ENCODE measurements around the gene SKA1.
"Not testable (repeated sequence)": the region's sequence is repeated elsewhere in the genome, so short reads cannot be mapped to it uniquely, and the experiment has no call there.

Gene SKA1

DNA sequence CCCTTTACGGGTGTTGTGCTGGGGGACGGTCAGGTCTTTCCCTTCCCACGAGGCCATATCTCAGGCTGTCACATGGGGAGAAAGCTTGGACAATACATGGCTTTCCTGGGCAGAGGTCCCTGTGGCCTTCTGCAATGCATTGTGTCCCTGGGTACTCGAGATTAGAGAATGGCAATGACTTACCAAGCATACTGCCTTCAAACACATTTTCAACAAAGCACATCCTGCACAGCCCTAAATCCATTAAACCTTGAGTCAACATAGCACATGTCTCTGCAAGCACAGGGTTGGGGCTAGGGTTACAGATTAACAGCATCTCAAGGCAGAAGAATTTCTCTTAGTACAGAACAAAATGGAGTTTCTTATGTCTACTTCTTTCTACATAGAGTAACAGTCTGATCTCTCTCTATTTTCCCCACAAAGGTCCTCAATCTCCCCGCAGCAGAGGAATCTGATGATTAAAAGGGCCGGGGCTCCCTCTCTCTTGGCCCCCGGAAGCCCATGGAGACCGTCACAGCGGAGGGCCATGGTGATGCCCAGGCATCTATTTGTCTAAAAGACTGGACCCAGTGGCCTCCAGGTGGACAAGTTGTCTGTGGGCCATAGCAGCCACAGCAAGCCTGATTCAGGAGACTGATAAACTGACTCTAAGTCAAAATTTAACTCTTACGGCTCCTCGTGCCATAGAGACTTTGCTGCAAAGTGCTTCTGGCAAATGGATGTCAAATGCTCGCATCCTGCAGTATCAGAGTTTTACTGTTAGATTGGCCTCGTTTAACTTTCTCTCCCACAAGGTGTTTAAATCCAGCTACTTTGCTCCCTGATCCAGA lies 30.1 kb downstream of the SKA1 start:
- not testable (repeated sequence) for H3K4me1 ChIP-seq (ENCODE audit: control insufficient read depth in 2 of 2, insufficient read depth in 2 of 2, low read length in 2 of 2); H3K9ac ChIP-seq (ENCODE audit: low read depth in 1 of 2, low read length in 2 of 2); H3K36me3 ChIP-seq (ENCODE audit: control insufficient read depth in 2 of 2, insufficient read depth in 2 of 2, low read length in 2 of 2); H3K9me3 ChIP-seq (ENCODE audit: control insufficient read depth in 2 of 2, low read length in 2 of 2); H3K27ac ChIP-seq (ENCODE audit: low read depth in 2 of 2, low read length in 2 of 2); H3K27me3 ChIP-seq (ENCODE audit: control insufficient read depth in 2 of 2, insufficient read depth in 2 of 2, low read length in 2 of 2); H3K4me3 ChIP-seq (ENCODE audit: low read length in 2 of 2)

DNA sequence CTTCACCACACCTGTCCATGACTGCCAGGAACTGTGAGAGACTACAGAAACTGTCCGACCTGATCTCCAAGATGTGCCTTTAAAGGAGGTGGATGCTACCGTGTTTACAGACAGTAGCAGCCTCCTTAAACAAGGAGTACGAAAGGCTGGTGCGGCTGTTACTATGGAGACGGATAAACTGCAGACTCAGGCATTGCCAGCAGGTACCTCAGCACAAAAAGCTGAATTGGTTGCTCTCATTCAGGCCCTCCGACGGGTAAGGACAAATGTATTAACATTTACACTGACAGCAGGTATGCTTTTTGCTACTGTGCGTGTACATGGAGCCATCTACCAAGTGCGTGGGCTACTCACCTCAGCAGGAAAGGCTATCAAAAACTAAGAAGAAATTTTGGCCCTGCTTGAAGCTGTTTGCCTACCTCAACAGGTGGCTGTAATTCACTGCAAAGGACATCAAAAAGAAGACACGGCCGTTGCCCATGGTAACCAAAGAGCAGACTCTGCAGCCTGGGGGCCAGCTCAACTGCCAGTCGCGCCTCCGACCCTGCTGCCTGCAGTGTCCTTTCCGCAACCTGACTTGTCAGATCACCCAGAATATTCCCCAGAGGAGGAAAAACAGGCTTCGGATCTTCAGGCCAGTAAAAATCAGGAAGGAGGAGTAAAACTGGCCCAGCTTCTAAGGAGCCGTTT lies 30.9 kb downstream of the SKA1 start:
- Histone ChIP-seq H3K36me3 (ENCODE audit: control insufficient read depth in 2 of 2, insufficient read depth in 2 of 2, low read length in 2 of 2) (no peaks in the 10 kb centered on the region), H3K27ac (ENCODE audit: low read depth in 2 of 2, low read length in 2 of 2) (no peak overlapping the region), H3K9ac (ENCODE audit: low read depth in 1 of 2, low read length in 2 of 2) (no peak overlapping the region), H3K4me1 (ENCODE audit: control insufficient read depth in 2 of 2, insufficient read depth in 2 of 2, low read length in 2 of 2) (peaks cover 3 to 4% of the 10 kb centered on the region in 2 donors), H3K4me3 (ENCODE audit: low read length in 2 of 2) (no peak overlapping the region), H3K27me3 (ENCODE audit: control insufficient read depth in 2 of 2, insufficient read depth in 2 of 2, low read length in 2 of 2) (peaks cover 0 to 1% of the 10 kb centered on the region in 2 donors), H3K9me3 (ENCODE audit: control insufficient read depth in 2 of 2, low read length in 2 of 2) (no peaks in the 10 kb centered on the region)

GRCh38 chr18:50409236-50409635 lies 34.4 kb downstream of the SKA1 start:
- H3K9ac ChIP-seq (ENCODE audit: low read depth in 1 of 2, low read length in 2 of 2) = no peak overlapping the region
- H3K4me3 ChIP-seq (ENCODE audit: low read length in 2 of 2) = no peak overlapping the region
- H3K36me3 ChIP-seq (ENCODE audit: control insufficient read depth in 2 of 2, insufficient read depth in 2 of 2, low read length in 2 of 2) = no peaks in the 10 kb centered on the region
- peaks cover 3 to 4% of the 10 kb centered on the region in 2 donors for H3K4me1 ChIP-seq (ENCODE audit: control insufficient read depth in 2 of 2, insufficient read depth in 2 of 2, low read length in 2 of 2)
- no peak overlapping the region for H3K27ac ChIP-seq (ENCODE audit: low read depth in 2 of 2, low read length in 2 of 2)
- H3K27me3 ChIP-seq (ENCODE audit: control insufficient read depth in 2 of 2, insufficient read depth in 2 of 2, low read length in 2 of 2) = peaks cover 0 to 1% of the 10 kb centered on the region in 2 donors
- no peaks in the 10 kb centered on the region for H3K9me3 ChIP-seq (ENCODE audit: control insufficient read depth in 2 of 2, low read length in 2 of 2)

GRCh38 chr18:50410008-50410407 lies 35.2 kb downstream of the SKA1 start:
- H3K36me3 ChIP-seq (ENCODE audit: control insufficient read depth in 2 of 2, insufficient read depth in 2 of 2, low read length in 2 of 2) = no peaks in the 10 kb centered on the region
- H3K4me1 ChIP-seq (ENCODE audit: control insufficient read depth in 2 of 2, insufficient read depth in 2 of 2, low read length in 2 of 2) = no peaks in the 10 kb centered on the region
- H3K9me3 ChIP-seq (ENCODE audit: control insufficient read depth in 2 of 2, low read length in 2 of 2) = no peaks in the 10 kb centered on the region
- H3K9ac ChIP-seq (ENCODE audit: low read depth in 1 of 2, low read length in 2 of 2) = no peak overlapping the region
- no peak overlapping the region for H3K4me3 ChIP-seq (ENCODE audit: low read length in 2 of 2)
- H3K27ac ChIP-seq (ENCODE audit: low read depth in 2 of 2, low read length in 2 of 2) = no peak overlapping the region
- peaks cover 0 to 1% of the 10 kb centered on the region in 2 donors for H3K27me3 ChIP-seq (ENCODE audit: control insufficient read depth in 2 of 2, insufficient read depth in 2 of 2, low read length in 2 of 2)

- Histone ChIP-seq H3K36me3 (ENCODE audit: control insufficient read depth in 2 of 2, insufficient read depth in 2 of 2, low read length in 2 of 2) (no peaks in the 10 kb centered on the region), H3K4me3 (ENCODE audit: low read length in 2 of 2) (no peak overlapping the region), H3K9me3 (ENCODE audit: control insufficient read depth in 2 of 2, low read length in 2 of 2) (no peaks in the 10 kb centered on the region), H3K4me1 (ENCODE audit: control insufficient read depth in 2 of 2, insufficient read depth in 2 of 2, low read length in 2 of 2) (no peaks in the 10 kb centered on the region), H3K27me3 (ENCODE audit: control insufficient read depth in 2 of 2, insufficient read depth in 2 of 2, low read length in 2 of 2) (peaks cover 0 to 1% of the 10 kb centered on the region in 2 donors), H3K9ac (ENCODE audit: low read depth in 1 of 2, low read length in 2 of 2) (no peak overlapping the region), H3K27ac (ENCODE audit: low read depth in 2 of 2, low read length in 2 of 2) (no peak overlapping the region)
Observed at GRCh38 chr18:50410894-50411293, 36.0 kb downstream of the SKA1 start.

GRCh38 chr18:50416832-50417231 lies 42.0 kb downstream of the SKA1 start:
- not testable (repeated sequence) for H3K36me3 ChIP-seq (ENCODE audit: control insufficient read depth in 2 of 2, insufficient read depth in 2 of 2, low read length in 2 of 2); H3K4me1 ChIP-seq (ENCODE audit: control insufficient read depth in 2 of 2, insufficient read depth in 2 of 2, low read length in 2 of 2); H3K27me3 ChIP-seq (ENCODE audit: control insufficient read depth in 2 of 2, insufficient read depth in 2 of 2, low read length in 2 of 2); H3K4me3 ChIP-seq (ENCODE audit: low read length in 2 of 2); H3K27ac ChIP-seq (ENCODE audit: low read depth in 2 of 2, low read length in 2 of 2); H3K9me3 ChIP-seq (ENCODE audit: control insufficient read depth in 2 of 2, low read length in 2 of 2); H3K9ac ChIP-seq (ENCODE audit: low read depth in 1 of 2, low read length in 2 of 2)

DNA sequence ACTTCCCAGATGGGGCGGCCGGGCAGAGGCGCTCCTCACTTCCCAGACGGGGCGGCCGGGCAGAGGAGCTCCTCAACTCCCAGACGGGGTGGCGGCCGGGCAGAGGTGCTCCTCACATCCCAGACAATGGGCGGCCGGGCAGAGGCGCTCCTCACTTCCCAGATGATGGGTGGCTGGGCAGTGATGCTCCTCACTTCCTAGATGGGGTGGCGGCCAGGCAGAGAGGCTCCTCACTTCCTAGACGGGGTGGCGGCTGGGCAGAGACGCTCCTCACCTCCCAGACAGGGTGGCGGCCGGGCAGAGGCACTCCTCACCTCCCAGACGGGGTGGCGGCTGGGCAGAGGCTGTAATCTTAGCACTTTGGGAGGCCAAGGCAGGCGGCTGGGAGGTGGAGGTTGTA lies 42.9 kb downstream of the SKA1 start:
- not testable (repeated sequence) for H3K4me1 ChIP-seq (ENCODE audit: control insufficient read depth in 2 of 2, insufficient read depth in 2 of 2, low read length in 2 of 2); H3K36me3 ChIP-seq (ENCODE audit: control insufficient read depth in 2 of 2, insufficient read depth in 2 of 2, low read length in 2 of 2); H3K27ac ChIP-seq (ENCODE audit: low read depth in 2 of 2, low read length in 2 of 2); H3K4me3 ChIP-seq (ENCODE audit: low read length in 2 of 2); H3K9ac ChIP-seq (ENCODE audit: low read depth in 1 of 2, low read length in 2 of 2); H3K27me3 ChIP-seq (ENCODE audit: control insufficient read depth in 2 of 2, insufficient read depth in 2 of 2, low read length in 2 of 2); H3K9me3 ChIP-seq (ENCODE audit: control insufficient read depth in 2 of 2, low read length in 2 of 2)

GRCh38 chr18:50418650-50419049 lies 43.8 kb downstream of the SKA1 start:
- Histone ChIP-seq H3K27ac (ENCODE audit: low read depth in 2 of 2, low read length in 2 of 2) (no peak overlapping the region), H3K4me1 (ENCODE audit: control insufficient read depth in 2 of 2, insufficient read depth in 2 of 2, low read length in 2 of 2) (no peaks in the 10 kb centered on the region), H3K4me3 (ENCODE audit: low read length in 2 of 2) (no peak overlapping the region), H3K9ac (ENCODE audit: low read depth in 1 of 2, low read length in 2 of 2) (no peak overlapping the region), H3K36me3 (ENCODE audit: control insufficient read depth in 2 of 2, insufficient read depth in 2 of 2, low read length in 2 of 2) (no peaks in the 10 kb centered on the region), H3K9me3 (ENCODE audit: control insufficient read depth in 2 of 2, low read length in 2 of 2) (no peaks in the 10 kb centered on the region), H3K27me3 (ENCODE audit: control insufficient read depth in 2 of 2, insufficient read depth in 2 of 2, low read length in 2 of 2) (peaks cover 0 to 3% of the 10 kb centered on the region in 2 donors)

DNA sequence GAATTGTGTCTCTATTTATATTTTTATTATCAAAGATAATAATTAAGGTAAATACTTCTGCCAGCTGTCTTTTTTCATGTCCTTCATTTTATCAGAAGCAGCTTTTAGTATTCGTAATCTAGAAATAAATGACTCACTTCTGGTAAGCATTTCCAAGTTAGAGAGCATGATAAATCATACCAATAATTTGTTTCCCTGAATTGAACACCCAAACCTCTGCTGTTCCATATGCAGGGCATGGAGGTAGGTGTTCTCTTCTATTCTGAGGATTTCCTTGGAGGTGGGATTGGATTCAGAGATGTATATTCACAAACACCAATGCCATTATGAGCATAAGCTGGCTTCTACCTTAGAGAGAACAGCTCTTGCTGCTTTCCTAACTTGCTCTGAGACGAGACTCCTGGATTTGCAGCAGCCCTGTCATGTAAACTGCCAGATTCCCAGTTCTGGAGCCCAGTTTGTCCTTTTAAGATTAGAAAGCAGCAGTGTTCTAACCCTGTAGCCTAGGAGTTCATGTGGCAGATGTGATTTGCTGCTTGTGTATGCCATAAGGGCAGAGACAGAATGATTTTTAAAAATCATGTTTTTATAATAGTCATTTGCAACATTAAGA lies 47.5 kb downstream of the SKA1 start:
- H3K4me1 ChIP-seq (ENCODE audit: control insufficient read depth in 2 of 2, insufficient read depth in 2 of 2, low read length in 2 of 2) = no peaks in the 10 kb centered on the region
- H3K36me3 ChIP-seq (ENCODE audit: control insufficient read depth in 2 of 2, insufficient read depth in 2 of 2, low read length in 2 of 2) = no peaks in the 10 kb centered on the region
- no peak overlapping the region for H3K27ac ChIP-seq (ENCODE audit: low read depth in 2 of 2, low read length in 2 of 2)
- no peak overlapping the region for H3K9ac ChIP-seq (ENCODE audit: low read depth in 1 of 2, low read length in 2 of 2)
- peaks cover 0 to 3% of the 10 kb centered on the region in 2 donors for H3K27me3 ChIP-seq (ENCODE audit: control insufficient read depth in 2 of 2, insufficient read depth in 2 of 2, low read length in 2 of 2)
- H3K4me3 ChIP-seq (ENCODE audit: low read length in 2 of 2) = no peak overlapping the region
- peaks cover 0 to 2% of the 10 kb centered on the region in 2 donors for H3K9me3 ChIP-seq (ENCODE audit: control insufficient read depth in 2 of 2, low read length in 2 of 2)

Data from mucosa of rectum (tissue), 2 donors.